CD1c-positive myeloid dendritic cell (primary cell): ENCODE measurements around the gene SRPK3.
A peak's percentile ranks its signal among the peaks of the same experiment; 100 is the strongest.
"Not testable (repeated sequence)": the region's sequence is repeated elsewhere in the genome, so short reads cannot be mapped to it uniquely, and the experiment has no call there.

Source experiments
- DNase-seq: peaks from one replicate; pipeline ENCODE4 v3.0.0-alpha.2; 2016; ENCODE audit errors: extremely low spot score

The SRPK3 gene

GRCh38 chrX:153745067-153745433 is 35.8 kb upstream of the SRPK3 start:
- not testable (repeated sequence) for DNase-seq

- DNase-seq = no peak
Measured at GRCh38 chrX:153746359-153746758, 34.5 kb upstream of the SRPK3 start.

GRCh38 chrX:153746991-153747390 is 33.9 kb upstream of the SRPK3 start:
- DNase-seq = not testable (repeated sequence)

GRCh38 chrX:153749017-153749416 is 31.8 kb upstream of the SRPK3 start:
- not testable (repeated sequence) for DNase-seq

GRCh38 chrX:153750127-153750774 is 30.6 kb upstream of the SRPK3 start:
- no peak for DNase-seq

DNA sequence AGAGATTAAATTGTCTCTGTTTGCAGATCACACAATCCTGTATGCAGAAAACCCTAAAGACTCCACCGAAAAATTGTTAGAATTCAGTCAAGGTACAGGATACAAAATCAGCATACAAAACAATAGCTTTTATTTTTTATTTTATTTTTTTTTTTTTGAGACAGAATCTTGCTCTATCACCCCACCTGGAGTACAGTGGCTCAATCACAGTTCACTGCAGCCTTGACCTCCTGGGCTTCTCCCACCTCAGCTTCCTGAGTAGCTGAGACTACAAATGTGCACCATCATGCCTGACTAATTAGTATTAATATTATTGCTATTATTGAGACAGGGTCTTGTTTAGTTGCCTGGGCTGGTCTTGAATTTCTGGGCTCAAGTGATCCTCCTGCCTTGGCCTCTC is 25.7 kb upstream of the SRPK3 start:
- no peak for DNase-seq

GRCh38 chrX:153761863-153762262 is 19.0 kb upstream of the SRPK3 start:
- no peak for DNase-seq

- no peak for DNase-seq
Measured at GRCh38 chrX:153762626-153763173, 18.1 kb upstream of the SRPK3 start.

DNA sequence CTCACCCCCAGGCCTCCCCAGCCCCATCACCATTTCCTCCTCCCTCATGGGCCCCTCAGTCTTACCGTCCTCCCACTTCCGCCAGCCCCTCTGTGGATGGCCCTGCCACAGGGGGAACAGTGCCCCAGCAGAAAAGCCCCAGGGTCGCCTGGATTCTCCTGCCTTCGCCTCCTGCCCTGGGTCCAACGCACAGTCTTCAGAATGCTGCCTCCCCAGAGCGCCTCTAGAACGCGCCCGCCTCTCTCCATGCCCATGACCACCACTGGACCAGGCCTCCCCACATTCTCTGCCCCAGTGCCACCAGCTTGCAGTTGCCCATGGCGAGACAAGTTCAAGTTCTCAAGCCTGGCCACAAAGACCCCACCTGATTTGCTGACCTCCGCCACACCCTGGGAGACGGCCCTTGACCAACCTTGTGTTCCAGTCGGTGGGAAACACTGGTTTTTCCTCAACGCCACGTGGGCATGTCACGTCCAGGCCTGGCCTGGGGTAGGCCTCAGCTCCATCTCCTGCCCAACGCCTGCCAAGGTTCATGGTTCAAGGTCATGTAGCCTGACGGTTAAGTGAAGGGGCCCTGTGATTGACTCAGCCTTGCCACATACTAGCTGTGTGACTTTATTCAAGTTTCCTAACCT is 17.4 kb upstream of the SRPK3 start:
- no peak for DNase-seq

DNA sequence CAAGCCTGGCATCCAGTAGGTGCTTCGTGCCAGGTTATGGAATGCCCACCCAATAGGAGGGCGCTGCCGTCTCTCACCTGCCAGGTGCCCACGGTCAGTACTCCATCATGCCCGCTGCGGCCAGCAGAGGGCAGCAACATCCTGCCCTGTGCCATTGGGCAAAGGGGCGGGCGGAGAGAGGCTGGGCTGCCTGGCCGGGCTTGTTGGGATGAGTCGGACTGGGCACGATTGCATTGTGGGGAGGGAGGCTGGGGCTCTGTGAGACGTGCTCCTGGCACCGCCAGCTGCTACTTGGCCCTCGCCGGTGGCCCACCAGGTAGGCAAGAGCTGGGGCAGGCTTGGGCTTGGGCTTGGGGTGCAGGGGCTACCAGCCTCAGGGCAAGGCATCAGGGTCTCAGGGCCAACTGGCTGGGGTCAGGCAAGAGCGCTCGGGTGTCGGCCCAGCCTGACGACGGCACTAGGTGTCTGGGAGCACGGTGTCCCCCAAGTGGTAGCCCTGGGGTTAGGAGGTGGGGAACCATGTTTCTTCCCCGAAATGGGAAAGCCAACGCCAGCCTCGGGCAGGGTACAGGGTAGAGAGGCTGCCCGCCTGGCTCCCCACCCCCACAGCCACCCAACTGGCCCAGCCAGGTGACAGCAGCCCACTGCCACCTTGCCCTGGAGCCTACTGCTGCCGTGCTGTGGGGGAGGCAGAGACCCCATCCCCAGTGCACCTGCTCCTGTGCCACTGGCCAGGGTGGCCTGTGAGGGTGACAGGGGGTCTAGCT is 16.7 kb upstream of the SRPK3 start, which contains the start of gene PLXNB3:
Gene PLXNB3 (plus strand): TSS at position 261 of the 767 bp plus-strand sequence. CDS start 1,287 bp downstream, outside the sequence.
- peak; percentile 74 for DNase-seq

DNA sequence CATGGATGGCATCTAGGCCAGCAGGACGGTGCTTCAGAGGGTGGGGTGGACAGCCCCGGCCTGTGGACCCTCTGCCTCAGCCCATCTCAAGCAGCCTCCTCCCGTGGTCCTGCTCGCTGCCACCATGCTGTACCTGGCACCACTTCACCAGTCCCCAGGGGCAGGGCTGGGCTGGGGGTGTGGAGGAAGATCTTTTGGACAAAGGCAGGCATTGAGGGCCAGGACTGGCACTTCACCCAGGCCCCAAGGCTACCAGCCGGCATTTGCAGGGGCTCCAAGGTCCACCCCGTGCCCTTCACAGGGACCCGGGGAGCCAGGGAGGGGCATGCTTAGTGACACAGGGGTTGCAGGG is 16.1 kb upstream of the SRPK3 start:
- DNase-seq = no peak

DNA sequence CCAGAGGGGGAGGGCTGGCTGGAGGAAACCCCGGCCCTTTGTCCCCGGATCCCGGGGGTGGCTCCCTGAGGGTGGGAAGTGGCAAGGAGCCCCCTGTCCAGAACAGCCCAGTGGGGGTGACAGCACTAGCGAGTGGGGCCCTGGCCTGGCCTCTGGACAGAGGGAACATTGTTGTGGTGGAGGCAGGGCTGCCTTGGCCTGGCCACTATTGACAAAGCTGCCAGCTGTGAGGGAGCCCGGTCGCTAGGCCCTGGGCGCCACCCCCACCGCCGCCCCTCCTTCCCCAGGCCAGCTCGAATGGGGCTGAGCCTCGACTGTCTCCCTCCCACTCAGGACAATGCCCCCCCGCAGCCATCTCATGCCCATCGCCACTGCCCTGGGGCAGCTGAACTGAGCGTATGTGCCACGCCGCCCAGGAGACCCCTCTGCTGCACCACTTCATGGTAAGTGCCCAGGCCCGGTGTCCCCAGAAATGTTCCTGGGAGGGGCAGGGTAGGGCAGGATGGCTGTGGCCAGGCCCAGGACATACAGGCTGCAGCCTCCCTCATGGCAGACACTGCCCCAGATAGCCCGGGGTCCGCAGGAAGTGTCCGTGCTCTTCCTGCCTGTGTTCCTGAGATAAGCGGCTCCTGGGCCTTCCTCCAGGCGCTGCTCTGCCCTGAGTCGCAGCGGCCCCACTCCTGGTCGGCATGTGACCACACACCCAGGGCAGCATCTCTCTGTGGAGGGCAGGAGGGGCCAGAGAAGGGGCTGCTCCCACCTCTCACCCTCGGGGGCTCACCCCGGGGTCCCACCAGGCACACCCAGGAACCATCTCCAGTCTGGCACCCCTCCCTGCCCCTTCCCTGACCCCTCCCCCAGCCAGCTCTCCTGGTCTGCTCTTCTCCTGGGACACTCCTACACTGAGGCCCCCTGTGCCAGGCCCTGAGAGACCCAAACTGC is 15.4 kb upstream of the SRPK3 start:
- no peak for DNase-seq

DNA sequence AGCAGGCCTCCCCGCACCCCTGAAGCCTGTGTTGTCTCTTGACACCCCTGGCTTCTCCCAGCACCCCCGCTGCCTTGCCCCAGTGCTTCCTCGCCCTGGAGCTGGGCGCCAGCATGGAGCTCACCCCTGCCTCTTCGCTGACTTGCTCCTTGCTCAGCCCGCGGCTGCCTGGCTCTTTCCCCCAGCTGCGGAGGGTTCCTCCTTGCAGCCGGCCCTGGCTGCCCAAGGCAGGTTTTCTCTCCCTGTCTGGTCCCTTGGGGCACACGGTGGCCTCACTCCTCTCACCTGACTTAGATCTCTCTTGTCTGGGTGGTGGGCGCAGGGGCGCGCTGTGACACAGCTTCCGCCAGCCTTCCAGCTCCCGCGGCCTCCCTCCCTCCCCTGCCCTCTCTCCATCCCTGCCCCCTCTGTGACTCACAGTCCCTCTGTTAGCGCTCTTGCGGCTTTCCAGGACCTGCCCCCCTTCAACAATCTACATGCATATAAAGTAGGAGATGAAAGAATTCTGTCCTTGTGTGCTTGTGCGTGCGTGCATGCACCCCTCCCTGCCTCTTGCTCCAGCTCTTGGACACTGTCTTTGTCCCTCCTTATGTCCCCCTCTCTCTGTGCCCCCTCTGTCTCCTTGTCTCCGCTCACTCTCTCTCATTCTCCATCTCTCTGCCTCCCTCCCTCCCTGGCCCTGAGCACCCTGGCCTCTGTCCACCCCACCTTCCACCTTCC is 14.6 kb upstream of the SRPK3 start:
- no peak for DNase-seq

GRCh38 chrX:153766871-153767673 is 13.8 kb upstream of the SRPK3 start:
- DNase-seq = no peak

- DNase-seq = no peak
Measured at GRCh38 chrX:153767674-153768055, 13.2 kb upstream of the SRPK3 start.

DNA sequence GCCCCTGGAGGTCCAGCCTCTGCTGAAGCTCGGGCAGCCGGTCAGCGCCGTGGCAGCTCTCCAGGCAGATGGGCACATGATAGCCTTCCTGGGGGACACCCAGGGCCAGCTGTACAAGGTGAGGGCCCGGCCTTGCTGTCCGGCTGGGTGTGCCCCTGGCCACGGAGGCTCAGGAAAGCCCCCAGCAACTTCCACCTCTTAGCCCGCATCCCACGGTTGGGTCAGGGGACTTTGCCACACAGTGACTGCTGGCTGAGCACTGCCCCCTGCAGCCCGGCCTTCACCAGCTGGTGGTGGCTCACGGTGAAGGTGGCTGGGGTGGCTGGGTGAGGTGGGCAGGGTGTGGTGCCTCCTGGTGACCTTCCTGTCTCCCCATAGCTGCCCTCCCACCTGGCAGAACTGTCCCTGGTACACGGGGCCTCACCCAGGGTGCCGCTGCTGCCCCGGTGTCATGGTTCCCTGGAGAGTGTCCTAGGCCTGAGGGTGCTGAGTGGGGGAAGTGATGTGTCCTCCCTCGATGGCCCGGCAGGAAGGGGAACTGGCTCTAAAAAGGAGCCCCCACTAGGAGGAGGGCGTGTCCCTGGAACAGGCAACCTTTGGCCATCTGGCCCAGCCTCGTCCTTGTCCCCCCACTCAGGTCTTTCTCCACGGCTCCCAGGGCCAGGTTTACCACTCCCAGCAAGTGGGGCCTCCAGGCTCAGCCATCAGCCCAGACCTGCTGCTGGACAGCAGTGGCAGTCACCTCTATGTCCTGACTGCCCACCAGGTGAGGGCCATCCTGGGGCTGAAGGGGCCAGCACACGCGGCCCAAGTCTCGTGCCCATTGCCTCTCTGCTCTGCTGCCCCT is 12.3 kb upstream of the SRPK3 start:
- DNase-seq = no peak

DNA sequence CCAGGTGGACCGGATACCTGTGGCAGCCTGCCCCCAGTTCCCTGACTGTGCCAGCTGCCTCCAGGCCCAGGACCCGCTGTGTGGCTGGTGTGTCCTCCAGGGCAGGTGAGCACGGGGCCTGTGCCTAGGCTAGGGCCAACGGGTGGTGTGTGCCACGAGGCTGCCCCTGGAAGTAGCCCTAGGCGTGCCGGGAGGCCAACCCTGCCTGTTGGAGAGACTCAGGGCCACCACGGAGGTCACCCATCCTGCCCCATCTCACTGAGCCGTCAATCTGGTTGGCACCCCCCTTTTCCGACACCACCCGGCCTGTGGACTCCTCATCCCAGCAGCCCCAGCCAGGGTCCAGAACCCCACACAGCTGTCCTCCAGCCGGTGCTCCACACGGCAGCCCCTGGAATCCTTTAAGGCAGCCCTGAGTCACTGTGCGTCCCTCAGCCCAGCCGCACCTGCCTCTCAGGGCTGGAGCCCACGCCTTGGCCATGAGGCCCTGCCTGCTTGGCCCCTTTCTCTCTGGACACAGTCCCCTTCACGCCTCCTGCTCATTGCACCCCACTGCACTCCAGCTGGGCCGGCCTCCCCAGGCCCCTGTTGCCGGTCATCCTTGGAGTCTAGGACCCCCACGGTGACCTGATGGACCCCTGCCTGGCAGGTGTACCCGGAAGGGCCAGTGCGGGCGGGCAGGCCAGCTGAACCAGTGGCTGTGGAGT is 11.5 kb upstream of the SRPK3 start:
- no peak for DNase-seq

GRCh38 chrX:153769865-153770600 is 10.8 kb upstream of the SRPK3 start:
- DNase-seq = no peak
